ENCODE results near the gene NAT8L.

NAT8L gene

GRCh38 chr4:2067446-2068197 is 8.5 kb downstream of the NAT8L start:
- Mint-ChIP-seq H3K4me1 (no peaks in the 10 kb centered on the region), H3K9me3 (no peaks in the 10 kb centered on the region), H3K4me3 (no peak overlapping the region), H3K36me3 (no peaks in the 10 kb centered on the region), H3K27me3 (no peaks in the 10 kb centered on the region), H3K27ac (no peak overlapping the region)

- Mint-ChIP-seq H3K27me3 (no peaks in the 10 kb centered on the region), H3K27ac (no peak overlapping the region), H3K36me3 (no peaks in the 10 kb centered on the region), H3K4me3 (no peak overlapping the region), H3K9me3 (no peaks in the 10 kb centered on the region), H3K4me1 (no peaks in the 10 kb centered on the region)
These were observed 9.0 kb downstream of the NAT8L start for GRCh38 chr4:2068198-2068470.

GRCh38 chr4:2068566-2068965 is 9.4 kb downstream of the NAT8L start:
- Mint-ChIP-seq H3K4me3 (no peak overlapping the region), H3K4me1 (no peaks in the 10 kb centered on the region), H3K27ac (no peak overlapping the region), H3K9me3 (no peaks in the 10 kb centered on the region), H3K36me3 (no peaks in the 10 kb centered on the region), H3K27me3 (no peaks in the 10 kb centered on the region)

- Mint-ChIP-seq H3K27ac (no peak overlapping the region), H3K4me3 (no peak overlapping the region), H3K9me3 (no peaks in the 10 kb centered on the region), H3K4me1 (no peaks in the 10 kb centered on the region), H3K36me3 (no peaks in the 10 kb centered on the region), H3K27me3 (no peaks in the 10 kb centered on the region)
These were observed 10.2 kb downstream of the NAT8L start for GRCh38 chr4:2069161-2069971.

GRCh38 chr4:2069986-2070385 is 10.9 kb downstream of the NAT8L start:
- Mint-ChIP-seq H3K27me3 (no peaks in the 10 kb centered on the region), H3K4me3 (no peak overlapping the region), H3K27ac (no peak overlapping the region), H3K4me1 (no peaks in the 10 kb centered on the region), H3K36me3 (no peaks in the 10 kb centered on the region), H3K9me3 (no peaks in the 10 kb centered on the region)

GRCh38 chr4:2070421-2071251 is 11.5 kb downstream of the NAT8L start:
- no peaks in the 10 kb centered on the region for H3K4me1 Mint-ChIP-seq
- no peaks in the 10 kb centered on the region for H3K9me3 Mint-ChIP-seq
- no peaks in the 10 kb centered on the region for H3K27me3 Mint-ChIP-seq
- H3K4me3 Mint-ChIP-seq: no peak overlapping the region
- no peaks in the 10 kb centered on the region for H3K36me3 Mint-ChIP-seq
- no peak overlapping the region for H3K27ac Mint-ChIP-seq

- Mint-ChIP-seq H3K27ac (no peak overlapping the region), H3K27me3 (no peaks in the 10 kb centered on the region), H3K36me3 (no peaks in the 10 kb centered on the region), H3K9me3 (no peaks in the 10 kb centered on the region), H3K4me3 (no peak overlapping the region), H3K4me1 (no peaks in the 10 kb centered on the region)
These were observed 12.3 kb downstream of the NAT8L start for GRCh38 chr4:2071252-2071911.

- no peaks in the 10 kb centered on the region for H3K36me3 Mint-ChIP-seq
- H3K4me1 Mint-ChIP-seq: no peaks in the 10 kb centered on the region
- no peak overlapping the region for H3K27ac Mint-ChIP-seq
- no peak overlapping the region for H3K4me3 Mint-ChIP-seq
- H3K9me3 Mint-ChIP-seq: no peaks in the 10 kb centered on the region
- no peaks in the 10 kb centered on the region for H3K27me3 Mint-ChIP-seq
These were observed 13.1 kb downstream of the NAT8L start for GRCh38 chr4:2071912-2072867.

GRCh38 chr4:2072971-2073807 is 14.1 kb downstream of the NAT8L start:
- no peak overlapping the region for H3K4me3 Mint-ChIP-seq
- H3K36me3 Mint-ChIP-seq: no peaks in the 10 kb centered on the region
- no peak overlapping the region for H3K27ac Mint-ChIP-seq
- H3K27me3 Mint-ChIP-seq: no peaks in the 10 kb centered on the region
- H3K4me1 Mint-ChIP-seq: no peaks in the 10 kb centered on the region
- H3K9me3 Mint-ChIP-seq: no peaks in the 10 kb centered on the region

GRCh38 chr4:2073808-2074481 is 14.8 kb downstream of the NAT8L start:
- Mint-ChIP-seq H3K9me3 (no peaks in the 10 kb centered on the region), H3K27me3 (no peaks in the 10 kb centered on the region), H3K4me3 (no peak overlapping the region), H3K27ac (no peak overlapping the region), H3K36me3 (no peaks in the 10 kb centered on the region), H3K4me1 (no peaks in the 10 kb centered on the region)

- Mint-ChIP-seq H3K27ac (no peak overlapping the region), H3K36me3 (no peaks in the 10 kb centered on the region), H3K4me1 (no peaks in the 10 kb centered on the region), H3K27me3 (no peaks in the 10 kb centered on the region), H3K4me3 (no peak overlapping the region), H3K9me3 (no peaks in the 10 kb centered on the region)
These were observed 15.5 kb downstream of the NAT8L start for GRCh38 chr4:2074588-2074987.

- Mint-ChIP-seq H3K27ac (no peak overlapping the region), H3K4me3 (no peak overlapping the region), H3K27me3 (no peaks in the 10 kb centered on the region)
These were observed 16.3 kb downstream of the NAT8L start for GRCh38 chr4:2075171-2075986.

More at GRCh38 chr4:2075171-2075986, 16.3 kb downstream of the NAT8L start:
- Mint-ChIP-seq H3K9me3 (no peaks in the 10 kb centered on the region), H3K4me1 (no peaks in the 10 kb centered on the region), H3K36me3 (no peaks in the 10 kb centered on the region)
